Stimulated activated CD8-positive, alpha-beta memory T cell treated with anti-CD3 and anti-CD28 coated beads, Interleukin-4, amount 100 ng/mL, for 4 hours (primary cell): ENCODE data around the gene LDB2.

Experiments used
- DNase-seq, 2 donors: peaks; one replicate each; pipeline ENCODE4 v3.0.0-alpha.2; 2020; ENCODE audit warnings: low read depth in 2 of 2, low spot score in 1 of 2

LDB2 gene

GRCh38 chr4:16759931-16760582 lies 138.4 kb downstream of the LDB2 start:
- no peak for DNase-seq

GRCh38 chr4:16758816-16759215 lies 139.6 kb downstream of the LDB2 start:
- DNase-seq: no peak

DNA sequence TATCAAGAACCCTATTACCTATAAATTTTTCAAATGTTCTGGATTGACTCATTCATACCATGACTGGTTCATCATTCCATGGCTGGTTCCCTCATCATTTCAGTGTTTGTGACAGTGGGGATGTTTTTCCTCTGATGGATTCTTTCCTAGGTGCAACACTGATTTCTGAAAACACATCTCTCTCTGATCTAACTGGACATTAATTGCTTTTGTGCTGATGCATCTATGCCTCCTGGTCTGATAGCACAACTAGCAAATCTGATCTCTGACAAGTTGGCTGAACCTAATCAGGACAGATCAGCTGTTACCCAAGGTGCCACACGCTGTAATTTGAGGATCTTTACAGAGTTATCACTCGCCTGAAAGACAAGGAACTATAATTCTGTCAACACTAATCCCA lies 140.2 kb downstream of the LDB2 start:
- no peak for DNase-seq

DNA sequence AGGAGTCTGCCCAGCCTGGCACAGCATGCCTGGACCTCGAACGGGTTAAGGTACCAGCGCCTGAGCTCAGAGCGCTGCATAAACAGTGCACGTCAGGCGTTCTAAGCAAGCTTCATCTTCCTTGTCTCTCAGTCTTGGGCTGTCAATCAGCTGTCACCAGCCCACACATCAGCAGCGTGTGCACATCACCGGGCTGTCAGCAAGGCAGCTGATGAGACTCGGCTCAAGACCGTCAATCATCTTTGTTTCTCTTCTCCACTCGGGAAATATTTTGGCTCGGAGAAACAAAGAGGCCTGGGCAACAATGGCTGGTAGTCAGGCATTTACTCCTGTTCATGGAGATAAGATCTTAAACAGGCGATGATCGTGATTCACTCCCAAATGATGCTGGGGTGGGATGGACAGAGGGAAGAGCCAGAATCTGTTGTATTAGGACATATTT lies 141.3 kb downstream of the LDB2 start:
- DNase-seq: no peak

DNA sequence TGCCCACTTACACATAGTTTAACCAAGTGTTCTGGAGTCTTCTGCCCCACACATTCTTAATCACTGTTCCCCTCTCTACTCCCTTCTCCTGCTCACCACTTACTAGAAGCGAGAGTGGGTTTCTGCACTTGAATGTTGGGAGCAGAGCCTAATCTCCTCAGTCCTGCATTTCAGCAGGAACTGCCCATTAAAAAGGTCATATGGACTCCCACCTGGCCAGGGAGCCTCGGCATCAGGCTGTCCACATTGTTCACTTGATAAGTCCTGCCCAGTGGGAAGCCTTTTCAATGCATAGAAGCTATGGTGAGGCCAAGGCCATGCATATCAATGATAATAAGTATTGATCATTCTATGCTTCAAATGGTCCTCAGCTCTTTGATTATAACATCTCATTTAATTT lies 144.3 kb downstream of the LDB2 start:
- no peak for DNase-seq

DNA sequence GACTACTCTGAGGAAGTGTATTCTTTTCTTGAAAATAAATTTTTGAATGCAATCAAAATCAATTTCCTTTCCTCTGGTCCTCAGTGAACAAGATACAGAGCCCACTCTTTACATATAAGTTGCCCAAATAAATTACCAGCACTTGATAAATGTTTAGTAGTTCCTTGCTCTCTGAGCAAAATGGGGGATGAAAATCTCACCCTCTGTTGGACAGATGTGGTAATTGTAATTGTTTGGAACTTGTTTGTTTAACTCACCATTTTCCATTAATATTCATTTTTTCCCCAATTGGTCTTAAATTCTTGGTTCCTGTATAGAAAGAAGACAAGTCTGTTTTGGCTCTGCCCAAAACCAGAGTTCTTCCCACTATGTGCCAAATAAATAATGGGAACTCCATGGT lies 146.3 kb downstream of the LDB2 start:
- DNase-seq: no peak

- DNase-seq: no peak
Measured at GRCh38 chr4:16750882-16751642, 147.4 kb downstream of the LDB2 start.

DNA sequence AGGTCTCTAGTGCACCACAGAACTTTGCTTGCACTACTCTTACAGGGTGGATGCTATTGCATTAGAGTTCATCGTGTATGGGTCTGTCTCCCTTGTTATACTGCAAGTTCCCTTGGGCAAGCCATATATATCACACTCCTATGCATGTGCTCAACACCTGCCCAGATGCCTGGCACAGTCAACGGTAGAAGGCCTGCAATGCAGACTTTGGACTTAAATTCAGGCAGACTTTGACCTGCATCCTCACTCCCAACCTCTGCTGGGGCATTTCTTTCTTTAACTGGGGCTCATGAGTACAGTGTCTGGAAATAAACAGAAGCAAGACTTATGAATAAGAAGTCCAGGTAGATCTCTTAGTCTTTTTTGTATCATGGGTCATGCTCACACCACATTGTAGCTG lies 148.2 kb downstream of the LDB2 start:
- DNase-seq: no peak

DNA sequence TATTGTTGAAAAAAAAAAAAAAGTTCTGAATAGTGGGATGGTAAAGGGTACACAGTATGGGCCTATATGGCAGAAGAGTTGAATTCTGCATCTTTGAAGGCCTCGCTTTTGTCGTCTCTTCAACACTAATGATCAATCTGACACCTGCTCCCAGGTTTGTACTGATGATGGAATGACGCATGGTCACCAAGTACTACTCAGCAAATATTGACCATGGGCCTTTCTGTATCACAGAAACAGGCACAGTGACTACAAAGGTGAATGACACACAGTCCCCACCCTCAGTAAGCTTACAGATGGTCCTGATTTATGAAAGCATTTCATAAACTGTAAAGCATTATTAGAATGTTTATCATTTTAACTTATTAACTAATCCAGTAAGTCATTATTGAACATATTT lies 152.6 kb downstream of the LDB2 start:
- DNase-seq: no peak

DNA sequence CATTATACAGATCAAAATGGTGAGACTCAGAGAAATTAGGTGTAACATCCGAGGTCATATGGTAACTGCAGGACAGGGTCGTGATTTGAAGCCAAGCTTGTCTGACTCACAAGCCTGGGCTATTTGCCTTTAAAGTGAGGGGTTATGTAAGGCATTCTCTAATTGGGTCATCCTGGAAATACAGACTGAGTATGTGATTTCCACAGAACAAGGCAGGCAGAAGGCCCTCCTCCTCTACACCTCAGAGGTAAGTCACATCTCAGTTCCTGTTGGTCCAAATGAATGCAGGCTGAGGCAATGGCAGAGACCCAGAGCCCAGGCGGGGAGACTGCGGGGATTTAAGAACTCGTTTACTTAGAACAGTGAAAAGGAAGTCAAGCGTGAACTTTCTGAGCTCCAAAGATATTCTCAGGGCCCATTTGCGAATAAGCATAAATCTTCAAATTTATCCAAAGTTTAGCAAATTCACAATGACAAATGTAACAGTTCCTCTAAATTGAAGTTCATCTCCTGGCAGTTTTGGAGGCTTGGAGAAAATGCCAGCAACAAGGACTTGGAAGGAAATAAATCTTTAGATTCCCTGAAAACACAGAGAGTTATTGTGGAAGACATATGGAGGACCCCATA lies 153.3 kb downstream of the LDB2 start:
- no peak for DNase-seq

GRCh38 chr4:16741287-16741686 lies 157.2 kb downstream of the LDB2 start:
- no peak for DNase-seq

GRCh38 chr4:16739997-16740624 lies 158.3 kb downstream of the LDB2 start:
- no peak for DNase-seq

GRCh38 chr4:16738558-16738957 lies 159.9 kb downstream of the LDB2 start:
- no peak for DNase-seq

DNA sequence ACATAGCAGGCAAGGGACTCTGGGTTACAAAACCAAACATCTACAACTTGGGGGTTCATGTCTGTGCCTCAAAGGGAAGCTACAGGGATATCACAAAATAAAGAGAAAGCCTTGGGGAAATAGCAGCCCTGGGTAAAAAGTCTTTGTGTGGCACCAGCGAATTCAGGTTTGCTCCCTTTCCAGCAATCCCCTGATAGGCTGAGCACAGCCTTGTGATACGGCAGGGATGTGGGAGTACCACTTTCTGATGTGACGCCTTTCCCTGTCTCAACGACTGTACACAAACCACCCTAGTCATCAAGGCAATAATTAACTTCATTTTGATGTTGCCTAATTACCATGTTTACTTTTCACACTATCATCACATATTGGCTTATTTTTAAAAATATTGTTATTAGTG lies 164.9 kb downstream of the LDB2 start:
- no peak for DNase-seq

DNA sequence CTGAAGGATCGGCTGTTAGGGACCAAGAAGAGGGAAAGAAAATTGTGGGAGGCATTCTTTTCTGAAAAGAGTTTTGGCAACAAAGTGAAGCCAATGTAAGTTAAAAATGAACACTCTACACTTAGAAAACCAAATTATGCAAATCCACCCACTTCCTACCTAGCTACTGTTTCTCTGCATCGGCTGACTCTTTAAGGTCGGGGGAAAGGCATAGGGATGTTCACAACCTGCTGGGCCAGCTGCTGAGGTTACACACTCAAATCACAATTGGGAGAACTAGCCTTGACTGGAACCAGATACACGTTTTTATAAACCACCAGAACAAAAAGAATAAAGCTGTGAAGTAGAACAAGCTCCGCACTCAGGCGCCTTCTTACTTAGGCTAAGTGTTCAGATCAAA lies 165.7 kb downstream of the LDB2 start:
- DNase-seq: no peak

GRCh38 chr4:16731776-16732380 lies 166.6 kb downstream of the LDB2 start:
- no peak for DNase-seq

DNA sequence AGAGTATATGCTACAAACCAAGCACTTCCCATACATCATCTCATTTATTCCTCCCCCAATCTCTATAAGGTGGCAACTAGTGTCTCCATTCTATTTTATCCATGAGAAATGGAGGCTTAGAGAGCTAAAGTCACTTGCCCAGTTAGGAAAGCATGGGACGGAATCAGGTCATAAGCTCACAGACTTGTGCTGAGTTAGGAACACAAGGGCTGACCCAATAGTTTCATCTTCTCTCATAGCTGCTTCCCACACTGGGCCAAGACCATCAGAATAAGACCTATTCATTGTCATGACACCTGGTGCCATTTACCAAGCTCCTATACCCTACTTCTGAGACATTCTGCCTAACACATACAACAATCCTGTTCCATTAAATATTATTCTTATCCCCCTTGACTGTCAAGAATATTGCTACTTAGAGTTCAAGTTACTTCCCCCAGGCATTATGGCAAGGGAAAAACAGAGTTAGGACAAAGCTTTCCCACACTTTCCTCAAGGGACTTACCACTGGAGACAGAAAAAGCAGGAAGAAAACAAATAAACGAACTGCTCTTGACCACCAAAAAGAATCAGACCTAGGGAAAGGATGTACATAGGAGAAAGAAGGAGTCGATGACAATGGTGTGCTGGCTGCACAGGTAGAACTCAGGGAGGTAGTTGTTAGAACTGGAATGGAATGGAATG lies 167.8 kb downstream of the LDB2 start:
- DNase-seq: no peak

- DNase-seq: no peak
Measured at GRCh38 chr4:16729336-16729735, 169.1 kb downstream of the LDB2 start.

DNA sequence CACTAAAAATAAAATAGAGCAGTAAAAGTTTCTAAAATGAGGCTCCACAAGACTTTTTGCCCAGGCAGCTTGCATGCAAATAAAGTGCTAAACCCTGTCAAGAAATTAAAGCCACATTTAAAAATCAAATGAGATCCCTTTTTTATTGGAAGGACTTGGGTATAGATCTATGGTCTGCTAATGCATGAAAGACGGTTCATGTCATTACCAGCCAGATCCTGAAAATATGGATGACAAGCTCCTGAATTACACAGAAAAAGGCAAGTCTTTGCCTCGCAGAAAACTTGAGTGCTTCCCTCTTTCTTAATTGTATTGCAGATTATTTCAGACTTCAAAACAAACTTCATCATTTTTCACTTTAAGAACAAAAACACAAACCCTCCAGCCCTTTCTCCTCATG lies 169.6 kb downstream of the LDB2 start:
- no peak for DNase-seq

DNA sequence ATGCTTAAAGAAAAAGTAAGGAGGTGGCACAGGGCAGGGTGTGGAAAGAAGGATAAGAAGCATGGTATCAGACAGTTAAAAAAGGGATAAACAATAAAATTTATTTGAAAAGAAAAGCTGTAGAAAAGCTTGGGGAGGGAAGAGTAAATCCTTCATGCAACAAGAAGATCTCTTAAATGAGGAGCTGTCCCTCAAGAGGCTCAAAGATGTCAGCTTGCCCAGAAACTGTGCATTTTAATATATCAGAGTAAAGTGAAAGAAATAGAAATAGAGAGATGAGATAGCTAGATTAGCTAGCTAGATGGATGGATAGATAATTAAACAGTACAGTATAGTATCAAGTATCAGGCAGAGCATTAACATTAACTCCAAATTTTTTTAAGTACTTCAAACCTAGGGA lies 170.3 kb downstream of the LDB2 start:
- DNase-seq: no peak

DNA sequence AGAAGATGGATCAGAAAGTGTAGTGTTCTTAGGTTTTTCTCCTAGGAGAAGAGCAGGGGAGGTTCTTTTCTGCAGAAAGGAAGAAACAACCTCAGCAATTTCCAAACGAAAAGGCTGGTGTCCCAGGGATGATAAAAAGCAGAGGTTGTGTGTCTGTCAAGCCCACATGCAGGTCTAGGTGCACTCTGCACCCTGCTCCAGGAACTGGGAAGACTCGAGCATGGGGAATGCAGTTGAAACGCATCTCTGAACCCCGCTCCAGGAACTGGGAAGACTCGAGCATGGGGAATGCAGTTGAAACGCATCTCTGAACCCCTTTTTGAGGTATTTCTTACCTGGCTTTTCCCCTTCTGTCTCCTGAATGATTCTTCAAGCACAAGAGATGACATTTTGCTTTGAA lies 171.2 kb downstream of the LDB2 start:
- no peak for DNase-seq
